Endometrial microvascular endothelial cells (primary cell): ENCODE measurements around the gene SYS1. TPM values are rescaled to one million over a fixed set of nuclear protein-coding genes. Genes with fewer than 3 reads are reported as not detected.

Experiments
- in situ Hi-C: cut with HindIII; loops from 2 replicates; pipeline ENCODE4 v1.10.0; 2017; ENCODE audit warnings: low sequenced_read_pairs, low pct_unique_long_range_greater_than_20kb; ENCODE audit errors: inconsistent ontology term
- total RNA-seq: library from RNA; depleted of rRNA; stranded (reverse); fragments of >200 nt; gene quantifications from one replicate; pipeline ENCODE4 v1.2.3, GENCODE V29; 2015; ENCODE audit errors: inconsistent ontology term

The SYS1 gene
- total RNA-seq, 1 donor from 2014 or later, result 35.1 TPM

- in situ Hi-C loops, result no loop called here
These were observed 44.2 kb downstream of the SYS1 start for GRCh38 chr20:45407067-45407745.

DNA sequence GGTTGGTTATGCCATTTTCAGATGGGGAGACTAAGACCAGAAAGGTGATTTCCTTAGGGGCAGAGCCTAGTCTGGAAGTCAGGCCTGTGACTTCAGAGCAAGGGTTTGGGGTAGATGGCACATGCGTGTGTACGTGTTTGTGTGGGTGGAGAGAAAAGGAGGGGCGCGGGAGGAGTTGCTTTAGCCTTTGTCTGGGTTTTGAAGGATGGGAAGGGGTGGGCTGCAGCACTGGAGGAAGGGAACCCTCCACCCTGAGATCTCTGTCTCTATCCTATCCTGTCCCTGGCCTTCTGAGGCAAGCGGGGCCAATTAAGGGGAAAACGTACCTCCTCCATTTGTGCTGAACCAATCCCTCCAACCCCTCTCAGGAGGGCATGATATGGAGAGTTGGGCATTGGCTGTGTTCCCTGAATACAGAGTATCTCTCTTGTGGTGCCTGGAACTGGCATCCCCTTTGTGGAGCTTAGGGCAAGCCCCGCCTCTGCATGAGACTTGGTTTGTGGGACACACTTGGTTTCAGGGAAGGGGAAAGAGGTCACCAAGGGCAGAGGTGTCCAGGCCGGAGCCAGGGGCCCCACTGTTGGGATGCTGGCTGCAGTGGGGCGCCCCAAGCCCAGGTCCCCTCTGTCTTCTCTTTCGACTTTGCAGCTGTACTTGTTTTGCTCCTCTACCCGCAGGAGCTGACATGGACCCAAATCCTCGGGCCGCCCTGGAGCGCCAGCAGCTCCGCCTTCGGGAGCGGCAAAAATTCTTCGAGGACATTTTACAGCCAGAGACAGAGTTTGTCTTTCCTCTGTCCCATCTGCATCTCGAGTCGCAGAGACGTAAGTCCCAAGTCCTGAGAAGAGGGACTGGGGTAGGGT is 45.1 kb downstream of the SYS1 start, which contains the start of gene DBNDD2:
Gene DBNDD2 (plus strand): TSS at position 507 of the 863 bp plus-strand sequence. CDS start 179 bp downstream, at position 686.
- in situ Hi-C loops, result no loop called here

DNA sequence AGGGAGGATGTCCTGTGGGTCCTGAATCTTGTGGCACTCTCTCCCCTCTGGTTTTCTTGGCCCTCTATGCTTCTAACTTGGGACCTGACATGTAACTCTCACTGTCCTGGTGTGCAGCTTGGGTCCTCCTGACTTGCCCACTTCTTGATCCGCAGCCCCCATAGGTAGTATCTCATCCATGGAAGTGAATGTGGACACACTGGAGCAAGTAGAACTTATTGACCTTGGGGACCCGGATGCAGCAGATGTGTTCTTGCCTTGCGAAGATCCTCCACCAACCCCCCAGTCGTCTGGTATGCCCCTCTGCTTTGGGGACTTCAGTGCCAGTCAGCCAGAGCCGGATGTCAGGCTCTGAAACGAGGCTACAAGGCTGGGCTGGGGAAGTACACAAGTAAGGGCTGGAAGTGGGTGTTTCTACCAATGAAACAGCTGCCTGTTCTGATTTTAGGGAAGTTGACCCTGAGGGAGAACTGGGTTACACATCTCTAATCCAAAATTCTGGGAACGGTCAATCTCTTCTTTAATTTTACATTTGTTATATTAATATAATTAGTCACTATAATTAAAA is 45.8 kb downstream of the SYS1 start:
- in situ Hi-C loops, result no loop called here

- in situ Hi-C loops, result no loop called here
These were observed 46.7 kb downstream of the SYS1 start for GRCh38 chr20:45409521-45410272.

DNA sequence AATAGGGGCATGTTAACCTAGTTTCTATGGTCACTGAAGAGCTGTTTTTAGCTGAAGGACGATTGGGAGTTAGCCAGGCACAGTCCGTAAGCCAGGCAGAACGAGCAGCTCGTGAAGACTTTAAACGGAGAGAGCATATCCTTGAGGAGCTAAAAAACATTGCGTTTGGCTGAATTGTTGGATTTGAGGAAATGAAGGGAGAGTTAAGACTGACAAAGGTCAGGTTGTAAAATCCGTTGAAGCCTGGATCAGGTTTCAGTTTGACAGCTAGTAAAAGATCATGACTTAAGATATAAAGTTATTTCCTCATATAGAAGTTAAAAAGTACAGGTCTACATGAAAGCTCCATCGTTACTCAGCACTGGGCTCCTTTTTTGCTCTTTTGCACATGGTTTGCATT is 47.9 kb downstream of the SYS1 start:
- in situ Hi-C loops, result no loop called here

DNA sequence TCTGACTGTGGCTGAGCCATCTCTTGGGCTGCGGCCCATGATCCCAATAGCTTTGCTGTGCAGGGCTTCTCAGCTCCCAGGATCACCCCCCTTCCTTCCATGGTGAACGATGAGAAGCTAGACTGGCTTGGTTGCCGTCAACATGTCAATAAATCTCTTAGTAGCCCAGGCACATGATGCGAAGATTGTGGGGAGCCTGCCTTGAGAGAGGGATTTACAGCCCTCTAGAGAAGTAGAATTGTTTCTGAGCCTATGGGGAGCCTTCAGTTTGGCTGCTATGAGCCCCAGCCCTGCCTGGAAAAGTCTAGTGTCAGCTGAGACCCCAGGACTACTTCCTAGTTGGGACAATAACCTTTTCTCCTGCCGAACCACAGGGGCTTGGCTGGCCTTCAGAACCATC is 49.7 kb downstream of the SYS1 start:
- in situ Hi-C loops, result no loop called here

DNA sequence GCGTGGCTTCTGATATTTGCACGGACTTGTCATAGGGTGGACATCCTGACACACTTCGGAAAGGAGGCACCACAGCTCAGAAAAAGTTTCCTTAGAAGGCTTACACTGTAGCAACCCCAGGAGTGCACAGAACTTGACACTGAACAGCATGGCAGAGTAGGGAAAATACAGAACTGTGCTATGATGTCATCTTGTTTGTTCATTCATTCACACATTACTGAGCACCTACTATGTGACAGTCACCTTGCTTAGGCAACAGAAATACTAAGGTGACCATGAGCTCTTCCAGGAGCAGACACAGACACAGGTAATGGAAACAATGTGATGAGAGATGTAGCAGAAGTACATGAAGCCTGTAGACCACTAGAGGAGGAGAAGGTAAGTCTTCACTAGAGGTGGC is 50.5 kb downstream of the SYS1 start:
- in situ Hi-C loops, result no loop called here

DNA sequence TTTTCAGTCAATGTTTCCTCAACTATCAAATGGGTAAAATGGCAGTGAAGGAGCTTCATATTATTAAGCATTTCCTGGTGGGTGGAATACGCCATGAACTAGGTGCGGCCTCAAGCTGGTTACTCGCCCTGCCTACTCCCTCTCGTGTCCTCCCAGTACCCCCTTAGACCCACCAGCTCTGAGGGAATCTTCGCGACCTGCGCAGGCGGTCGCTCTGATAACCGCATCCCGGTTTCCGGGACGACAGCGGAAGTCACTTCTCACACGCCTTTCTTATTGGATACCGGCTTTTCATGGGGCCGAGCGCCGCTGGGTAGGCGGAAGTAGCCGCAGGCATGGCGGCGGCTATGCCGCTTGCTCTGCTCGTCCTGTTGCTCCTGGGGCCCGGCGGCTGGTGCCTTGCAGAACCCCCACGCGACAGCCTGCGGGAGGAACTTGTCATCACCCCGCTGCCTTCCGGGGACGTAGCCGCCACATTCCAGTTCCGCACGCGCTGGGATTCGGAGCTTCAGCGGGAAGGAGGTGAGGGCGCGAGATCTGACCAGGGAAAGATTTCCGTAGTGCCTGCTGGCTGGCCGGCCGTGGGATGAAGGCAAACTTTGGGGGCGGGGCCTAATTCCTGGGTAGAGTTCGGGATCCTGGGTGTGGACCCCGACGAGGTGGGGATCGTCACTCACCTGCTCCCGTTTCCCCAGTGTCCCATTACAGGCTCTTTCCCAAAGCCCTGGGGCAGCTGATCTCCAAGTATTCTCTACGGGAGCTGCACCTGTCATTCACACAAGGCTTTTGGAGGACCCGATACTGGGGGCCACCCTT is 53.1 kb downstream of the SYS1 start, which contains the start of gene PIGT:
Gene PIGT (plus strand): TSS at position 320 of the 816 bp plus-strand sequence. CDS start 16 bp downstream, at position 336.
- in situ Hi-C loops, result no loop called here

- in situ Hi-C loops, result no loop called here
These were observed 54.0 kb downstream of the SYS1 start for GRCh38 chr20:45416917-45417316.

Other genes with a start within 250 kb of the SYS1 start
- gene WFDC5, start 248.0 kb upstream of the SYS1 start, total RNA-seq, result not detected
- not detected for gene WFDC12, start 238.7 kb upstream of the SYS1 start, total RNA-seq
- not detected for gene PI3, start 188.3 kb upstream of the SYS1 start, total RNA-seq
- gene SEMG1, start 156.1 kb upstream of the SYS1 start, total RNA-seq, result not detected
- gene SEMG2, start 141.8 kb upstream of the SYS1 start, total RNA-seq, result not detected
- gene SLPI, start 108.6 kb upstream of the SYS1 start, total RNA-seq, result not detected
- gene RBPJL, start 56.3 kb upstream of the SYS1 start, total RNA-seq, result not detected
- not detected for gene MATN4, start 54.9 kb upstream of the SYS1 start, total RNA-seq
- gene SDC4, start 14.7 kb upstream of the SYS1 start, total RNA-seq, result 43.6 TPM
- not detected for gene TP53TG5, start 15.2 kb downstream of the SYS1 start, total RNA-seq
- 13.8 TPM for gene DBNDD2, start 45.1 kb downstream of the SYS1 start, total RNA-seq
- 84.6 TPM for gene PIGT, start 53.0 kb downstream of the SYS1 start, total RNA-seq
- not detected for gene WFDC2, start 106.6 kb downstream of the SYS1 start, total RNA-seq
- not detected for gene SPINT3, start 152.5 kb downstream of the SYS1 start, total RNA-seq
- not detected for gene WFDC6, start 176.3 kb downstream of the SYS1 start, total RNA-seq
- gene EPPIN, start 184.2 kb downstream of the SYS1 start, total RNA-seq, result not detected
- not detected for gene WFDC8, start 216.1 kb downstream of the SYS1 start, total RNA-seq